DMS 273 treated with DMSO at 0.1 percent for 48 hours (cell line): ENCODE results near the gene BNIP2.
"Not testable (repeated sequence)": the region's sequence is repeated elsewhere in the genome, so short reads cannot be mapped to it uniquely, and the experiment has no call there.

ENCODE experiments used
- DNase-seq: peaks from one replicate; lab custom pipeline; 2025; lab: John Stamatoyannopoulos, UW

The BNIP2 gene, protein sequence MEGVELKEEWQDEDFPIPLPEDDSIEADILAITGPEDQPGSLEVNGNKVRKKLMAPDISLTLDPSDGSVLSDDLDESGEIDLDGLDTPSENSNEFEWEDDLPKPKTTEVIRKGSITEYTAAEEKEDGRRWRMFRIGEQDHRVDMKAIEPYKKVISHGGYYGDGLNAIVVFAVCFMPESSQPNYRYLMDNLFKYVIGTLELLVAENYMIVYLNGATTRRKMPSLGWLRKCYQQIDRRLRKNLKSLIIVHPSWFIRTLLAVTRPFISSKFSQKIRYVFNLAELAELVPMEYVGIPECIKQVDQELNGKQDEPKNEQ

DNA sequence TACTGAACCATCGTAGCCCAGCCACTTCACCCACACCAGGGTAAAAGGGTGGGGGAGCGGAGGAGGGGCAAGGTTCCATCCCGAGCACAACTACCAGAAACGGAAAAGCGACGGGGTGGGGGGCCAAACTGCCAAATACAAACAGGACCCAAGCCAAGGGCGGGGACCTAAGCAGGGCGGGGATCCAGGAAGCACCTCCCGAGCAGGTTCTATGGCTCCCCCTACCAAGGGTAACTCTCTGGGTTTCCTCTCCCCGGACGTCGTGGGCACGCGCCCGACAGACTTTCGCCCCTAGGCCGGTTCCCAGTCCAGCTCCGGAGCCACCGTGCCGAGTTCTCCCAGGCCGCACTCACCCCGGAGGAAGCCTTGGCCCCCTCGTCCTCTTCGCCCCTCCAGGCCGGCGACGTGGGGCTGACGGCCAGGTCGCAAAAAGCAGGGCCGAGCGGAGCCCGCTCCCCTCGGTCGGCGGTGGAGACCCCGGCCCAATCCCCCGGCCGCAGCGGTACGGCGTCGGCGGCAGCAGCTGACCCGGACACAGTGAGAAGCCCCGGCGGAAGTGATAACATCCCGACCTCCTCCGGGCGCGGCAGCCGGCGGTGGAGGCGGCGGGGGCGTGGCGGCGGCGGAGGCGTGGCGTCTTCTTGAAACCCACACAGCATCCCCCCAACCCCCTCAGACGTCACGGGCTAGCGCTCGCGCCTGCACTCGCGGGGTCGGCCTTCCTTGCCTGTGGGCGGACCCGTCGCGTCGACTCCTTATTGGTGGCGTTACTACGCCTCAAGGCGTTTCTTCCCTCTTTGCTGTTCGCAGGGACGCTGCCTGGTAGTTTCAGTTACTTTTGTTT, at the start of gene BNIP2:
Gene BNIP2 (minus strand): TSS at position 539 of the 844 bp plus-strand sequence. CDS start 6,863 bp downstream, outside the sequence.
- DNase-seq = peak; percentile 90

DNA sequence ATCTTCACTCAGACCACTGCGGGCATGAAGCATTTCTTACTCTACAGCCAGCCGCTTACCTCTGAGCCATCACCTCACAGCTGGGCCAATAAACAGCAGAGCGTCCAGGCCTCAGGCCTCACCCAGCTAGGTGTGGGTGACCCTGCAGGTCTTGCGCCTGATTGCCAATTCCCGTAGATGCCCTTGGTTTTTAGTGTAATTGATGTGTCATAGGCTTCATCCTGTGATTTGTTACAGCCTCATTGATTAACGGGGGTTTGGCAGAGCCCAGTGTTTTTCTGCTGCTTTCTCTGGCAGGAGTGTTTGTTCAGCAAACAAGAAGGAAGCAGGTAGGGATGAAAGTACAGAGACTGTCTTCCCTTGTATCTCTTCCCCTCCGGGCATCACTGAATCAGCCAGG, 49.6 kb upstream of the BNIP2 start:
- no peak for DNase-seq

DNA sequence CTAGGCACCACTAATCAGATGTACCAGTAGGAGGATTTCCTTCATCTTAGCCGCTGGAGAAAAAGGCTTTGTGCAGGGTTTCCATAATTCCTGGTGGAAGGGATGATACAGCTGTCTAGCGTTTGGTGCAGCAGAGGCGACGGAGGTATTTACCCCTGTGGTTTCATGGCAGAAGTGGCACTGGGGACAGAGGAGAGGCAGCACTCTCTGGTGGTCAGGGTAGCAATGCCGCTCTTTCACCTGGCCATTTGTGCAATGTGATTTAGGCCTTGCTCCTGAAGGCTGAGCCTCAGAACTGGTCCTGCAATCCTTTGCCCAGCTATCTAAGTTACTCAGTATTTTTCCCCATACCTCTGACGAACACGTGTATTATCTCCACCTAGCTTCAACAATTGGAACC, 47.1 kb upstream of the BNIP2 start:
- DNase-seq = no peak

DNA sequence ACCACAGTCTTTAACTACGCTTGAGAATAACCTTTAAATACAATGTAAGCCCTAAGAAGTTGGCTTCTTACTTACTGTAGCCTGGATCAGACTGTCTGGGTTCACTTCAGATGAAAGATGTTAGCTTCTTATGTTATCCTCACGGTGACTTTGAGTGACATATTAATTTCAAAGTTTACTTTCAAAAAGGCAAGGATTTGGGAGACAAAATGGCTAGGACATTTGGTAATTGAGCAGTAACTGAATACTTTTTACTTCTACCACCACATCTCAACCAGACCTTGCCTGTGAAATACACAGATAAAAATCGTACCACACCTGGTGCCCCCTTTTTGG, 36.0 kb upstream of the BNIP2 start:
- DNase-seq = no peak

DNA sequence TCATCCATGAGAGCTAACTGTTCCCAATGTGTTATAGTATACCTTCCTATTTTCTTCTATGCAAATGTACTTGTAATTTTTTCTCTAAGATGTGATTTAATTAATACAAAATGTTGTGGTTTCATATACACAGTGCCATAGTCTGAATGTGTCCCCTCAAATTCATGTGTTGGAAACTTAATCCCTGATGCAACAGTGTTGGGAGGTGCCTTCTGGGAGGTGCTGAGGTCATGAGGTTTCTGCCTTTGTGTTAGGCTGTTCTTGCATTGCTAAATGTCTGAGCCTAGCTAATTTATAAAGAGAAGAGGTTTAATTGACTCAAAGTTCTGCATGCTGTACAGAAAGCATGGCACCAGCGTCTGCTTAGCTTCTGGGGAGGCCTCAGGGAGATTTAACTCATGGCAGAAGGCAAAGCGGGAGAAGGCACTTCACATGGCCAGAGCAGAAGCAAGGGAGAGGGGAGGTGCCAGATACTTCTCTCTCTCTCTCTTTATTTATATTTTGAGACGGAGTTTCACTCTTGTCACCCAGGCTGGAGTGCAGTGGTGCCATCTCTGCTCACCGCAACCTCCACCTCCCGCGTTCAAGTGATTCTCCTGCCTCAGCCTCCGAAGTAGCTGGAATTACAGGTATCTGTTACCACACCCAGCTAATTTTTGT, 34.7 kb upstream of the BNIP2 start:
- no peak for DNase-seq

DNA sequence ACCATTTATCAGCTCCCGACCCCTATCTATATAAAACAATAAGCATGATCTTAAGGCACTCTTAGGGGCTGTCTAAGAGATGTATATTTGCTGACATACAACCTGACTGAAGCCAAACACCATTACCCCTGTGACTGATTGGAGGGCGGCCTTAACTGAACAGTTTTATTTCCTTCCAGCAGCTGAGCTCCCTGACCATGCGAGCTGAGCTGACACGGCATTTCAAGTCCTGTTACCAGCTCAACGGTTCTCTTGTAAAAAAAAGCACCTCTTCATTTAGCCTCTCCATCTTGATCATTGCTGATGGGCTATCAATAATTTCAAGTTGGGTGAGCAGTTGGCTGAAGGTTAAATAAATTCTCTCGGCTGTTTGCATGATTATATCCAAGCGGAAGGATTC, 33.4 kb upstream of the BNIP2 start:
- DNase-seq = no peak

DNA sequence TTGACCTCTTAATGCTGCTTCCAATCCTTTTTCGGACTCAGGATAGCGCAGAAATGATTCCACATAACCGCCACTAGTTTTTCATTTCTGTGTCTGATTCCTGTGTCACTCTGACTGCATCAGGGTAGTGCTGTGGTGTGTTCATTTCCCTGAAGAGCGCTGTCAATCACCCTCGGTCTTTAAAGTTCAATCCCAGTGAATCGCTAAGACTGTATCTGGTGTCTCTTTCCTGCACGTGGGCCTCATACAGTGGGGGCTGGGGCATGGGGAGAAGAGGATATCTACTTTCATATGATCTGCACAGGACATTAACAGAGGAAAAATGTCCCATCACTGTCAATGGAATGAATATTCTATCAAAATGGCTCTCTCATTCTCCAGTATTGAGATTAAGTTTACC, 32.9 kb upstream of the BNIP2 start:
- DNase-seq = no peak

DNA sequence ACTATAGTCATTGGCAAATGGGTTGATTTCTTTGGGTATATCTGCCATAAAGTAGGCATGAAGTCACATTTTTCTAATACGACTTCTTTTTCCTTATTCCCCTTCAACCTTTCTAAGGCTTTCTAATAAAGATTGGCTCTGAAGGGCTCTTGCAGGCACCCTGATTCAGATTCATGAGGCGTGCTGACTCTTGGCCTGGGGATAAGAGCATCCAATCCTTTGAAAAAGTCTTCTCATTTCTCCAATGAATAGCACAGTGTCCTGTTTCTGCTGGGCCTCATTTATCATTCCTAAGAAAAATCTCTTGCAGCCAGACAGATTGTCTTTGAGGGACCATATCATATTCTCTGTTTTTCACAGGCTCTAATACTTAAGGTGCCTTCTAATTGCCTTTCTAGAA, 32.3 kb upstream of the BNIP2 start:
- DNase-seq = no peak

DNA sequence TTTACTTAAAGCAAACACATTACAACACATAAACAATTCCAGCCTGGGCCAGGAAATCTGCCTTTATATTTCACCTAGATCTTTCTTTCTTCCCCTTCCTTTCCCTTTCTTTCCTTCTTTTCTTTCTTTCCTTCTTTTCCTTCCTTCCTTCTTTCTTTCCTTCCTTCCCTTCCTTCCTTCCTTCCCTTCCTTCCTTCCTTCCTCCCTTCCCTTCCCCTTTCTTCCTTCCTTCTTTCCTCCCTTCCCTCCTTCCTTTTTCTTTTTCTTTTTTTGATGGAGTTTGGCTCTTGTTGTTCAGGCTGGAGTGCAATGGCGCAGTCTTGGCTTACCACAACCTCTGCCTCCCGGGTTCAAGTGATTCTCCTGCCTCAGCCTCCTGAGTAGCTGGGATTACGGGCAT, 24.1 kb upstream of the BNIP2 start:
- no peak for DNase-seq

DNA sequence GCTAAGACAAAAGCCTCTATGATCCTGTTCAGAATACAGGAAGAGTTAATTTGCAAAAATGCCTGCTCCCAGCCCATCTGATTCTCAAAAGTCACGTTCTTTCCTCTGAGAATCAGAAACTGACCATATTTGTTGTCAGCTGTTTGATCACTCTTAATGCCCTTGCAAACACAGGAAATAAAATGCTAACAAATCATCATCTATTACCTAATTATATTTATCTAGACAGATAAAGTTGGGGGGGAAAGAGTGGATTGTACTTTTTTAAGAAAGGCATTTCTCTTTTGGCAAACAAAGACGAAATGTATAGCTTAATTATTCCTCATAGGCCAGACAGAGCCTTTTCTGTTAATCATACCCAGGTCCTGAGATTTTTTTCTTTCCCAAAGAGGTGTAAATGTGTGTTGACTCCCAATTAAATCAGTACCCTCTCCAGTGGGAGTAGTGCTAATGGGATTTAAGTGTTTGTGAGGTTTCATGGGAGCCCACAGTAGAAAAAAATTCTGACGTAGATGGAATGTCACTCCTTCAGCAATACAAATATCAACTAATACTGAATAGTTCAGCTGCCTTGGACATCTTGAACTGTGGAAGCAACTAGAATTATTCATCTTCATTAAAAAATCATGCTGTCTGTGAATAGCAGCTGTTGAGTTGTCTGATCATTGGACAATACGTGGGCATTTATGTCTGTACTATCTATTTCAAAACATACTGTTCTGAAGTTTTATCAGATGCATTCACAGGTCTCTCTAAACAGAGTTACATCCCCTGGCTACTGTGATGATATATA, 22.5 kb upstream of the BNIP2 start:
- DNase-seq = no peak

DNA sequence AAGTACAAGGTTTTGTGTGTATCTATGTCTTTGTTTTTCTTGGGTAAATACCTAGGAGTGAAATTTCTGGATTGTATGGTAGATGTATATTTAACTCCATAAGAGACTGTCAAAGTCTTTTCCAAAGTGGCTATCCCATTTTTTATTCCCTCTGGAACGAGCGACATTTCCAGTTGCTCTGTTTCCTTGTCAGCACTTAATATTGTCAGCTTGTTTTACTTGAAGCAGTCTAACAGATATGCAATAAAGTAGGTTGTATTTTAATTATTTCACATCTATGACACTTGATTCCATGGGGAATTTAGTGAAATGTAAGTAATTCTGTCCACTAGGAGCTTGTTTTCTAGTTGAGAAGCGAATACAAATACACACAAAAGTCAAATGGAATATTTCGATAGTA, 18.5 kb upstream of the BNIP2 start:
- DNase-seq = no peak

DNA sequence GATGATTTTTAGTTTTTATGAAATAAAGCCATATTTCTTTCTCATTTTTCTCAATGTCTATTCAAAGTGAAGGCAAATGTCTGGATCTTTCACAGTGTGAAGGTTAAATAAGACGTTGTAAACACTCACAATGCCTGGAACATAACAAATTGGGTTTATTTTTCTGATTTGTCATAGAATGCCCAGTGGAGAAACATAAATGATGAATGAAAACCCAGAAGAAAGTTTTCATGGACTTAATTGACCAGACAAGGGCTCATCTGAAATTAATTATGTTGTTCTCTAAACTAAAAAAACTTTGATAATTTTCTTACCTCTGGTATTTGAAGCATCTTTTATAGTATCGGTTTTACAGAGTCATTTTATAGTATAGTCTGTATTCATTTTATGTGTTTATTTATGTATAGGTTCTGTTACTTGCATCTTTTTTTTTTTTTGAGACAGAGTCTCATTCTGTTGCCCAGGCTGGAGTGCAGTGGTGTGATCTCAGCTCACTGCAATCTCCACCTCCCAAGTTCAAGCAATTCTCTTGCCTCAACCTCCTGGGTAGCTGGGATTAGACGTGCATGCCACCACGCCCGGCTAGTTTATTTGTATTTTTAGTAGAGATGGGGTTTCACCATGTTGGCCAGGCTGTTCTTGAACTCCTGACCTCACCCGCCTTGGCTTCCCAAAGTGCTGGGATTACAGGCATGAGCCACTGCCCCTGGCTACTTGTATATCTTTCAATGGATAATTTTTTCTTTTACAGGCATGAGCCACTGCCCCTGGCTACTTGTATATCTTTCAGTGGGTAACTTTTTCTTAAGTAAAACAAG, 15.1 kb upstream of the BNIP2 start:
- no peak for DNase-seq

DNA sequence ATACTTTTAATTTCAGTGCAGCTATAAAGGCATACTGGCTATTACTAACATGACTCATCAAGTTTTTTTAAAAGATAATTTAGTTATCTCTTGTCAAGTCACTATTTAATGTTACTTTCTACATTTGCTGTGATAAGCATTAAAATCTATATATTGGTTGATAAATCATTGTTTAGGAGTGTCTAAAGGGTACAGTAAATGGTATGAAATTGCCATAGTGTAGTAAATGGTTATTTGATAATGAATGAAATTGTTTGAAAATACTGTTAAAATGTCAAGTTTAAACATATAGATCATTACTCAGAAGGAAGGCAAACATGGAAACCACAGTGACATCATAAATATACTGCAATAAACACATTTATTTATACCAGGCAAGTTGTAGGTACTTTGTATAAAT, 13.2 kb upstream of the BNIP2 start:
- DNase-seq = no peak

DNA sequence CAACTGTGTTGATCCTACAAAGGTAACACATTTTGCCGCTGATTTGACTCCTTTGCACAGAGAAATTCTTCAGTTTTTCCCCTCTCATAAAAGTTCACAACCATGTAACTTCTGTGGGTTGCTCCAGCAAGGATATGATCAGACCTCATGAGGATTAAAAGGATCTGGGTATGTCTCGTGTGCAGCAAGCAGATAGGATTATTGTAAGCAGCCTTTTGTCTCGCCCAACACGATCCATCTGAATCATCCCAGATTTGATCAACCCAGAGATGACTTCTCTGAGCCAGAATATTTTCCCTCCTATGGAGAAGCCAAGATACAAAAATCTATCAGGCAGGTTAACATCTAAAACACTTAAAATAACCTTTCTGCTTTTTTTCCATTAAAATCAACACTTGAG, 12.8 kb upstream of the BNIP2 start:
- DNase-seq = no peak

DNA sequence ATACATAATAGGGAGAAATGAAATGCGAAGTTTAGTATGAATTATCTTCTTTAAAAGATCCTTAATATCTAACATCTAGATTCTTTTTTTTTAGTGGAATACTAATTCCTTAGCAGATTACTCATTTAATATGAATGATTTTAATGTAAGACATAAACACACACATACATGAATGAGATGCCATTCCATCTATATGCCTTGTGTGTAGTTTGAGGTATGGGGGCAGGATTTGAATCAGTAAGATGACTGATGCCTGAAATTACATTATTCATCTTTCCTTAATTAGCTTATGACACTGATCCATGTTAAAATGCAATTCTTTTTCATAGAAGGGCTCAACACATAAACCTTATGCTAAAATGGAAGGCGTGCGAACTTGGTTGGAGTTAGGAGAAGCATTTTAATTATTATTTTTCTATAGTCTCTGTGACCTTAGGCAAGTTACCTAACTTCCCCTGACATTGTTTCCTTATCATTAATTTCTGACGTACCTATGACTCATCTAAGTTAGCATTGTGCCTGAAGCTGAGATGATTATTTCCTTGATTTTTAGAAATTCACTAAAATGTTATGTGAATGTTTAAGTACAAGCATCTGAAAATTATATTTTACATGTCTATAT, 10.8 kb upstream of the BNIP2 start:
- no peak for DNase-seq

DNA sequence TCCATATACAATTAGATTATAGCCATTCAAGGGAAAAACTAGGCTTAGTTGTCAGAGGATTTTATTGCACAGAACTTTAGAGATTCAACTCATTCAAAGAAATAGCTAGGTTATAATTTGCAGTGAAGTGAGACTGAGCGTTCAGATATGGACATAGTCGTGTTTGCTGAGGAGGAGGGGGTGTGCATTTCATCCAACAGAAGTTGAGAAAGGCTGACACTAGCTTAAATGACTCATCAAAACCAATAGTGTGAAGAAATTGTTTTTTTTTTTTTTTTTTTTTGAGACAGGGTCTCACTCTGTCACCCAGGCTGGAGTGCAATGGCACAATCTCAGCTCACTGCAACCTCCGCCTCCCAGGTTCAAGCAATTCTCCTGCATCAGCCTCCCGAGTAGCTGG, 8.9 kb upstream of the BNIP2 start:
- DNase-seq = not testable (repeated sequence)

DNA sequence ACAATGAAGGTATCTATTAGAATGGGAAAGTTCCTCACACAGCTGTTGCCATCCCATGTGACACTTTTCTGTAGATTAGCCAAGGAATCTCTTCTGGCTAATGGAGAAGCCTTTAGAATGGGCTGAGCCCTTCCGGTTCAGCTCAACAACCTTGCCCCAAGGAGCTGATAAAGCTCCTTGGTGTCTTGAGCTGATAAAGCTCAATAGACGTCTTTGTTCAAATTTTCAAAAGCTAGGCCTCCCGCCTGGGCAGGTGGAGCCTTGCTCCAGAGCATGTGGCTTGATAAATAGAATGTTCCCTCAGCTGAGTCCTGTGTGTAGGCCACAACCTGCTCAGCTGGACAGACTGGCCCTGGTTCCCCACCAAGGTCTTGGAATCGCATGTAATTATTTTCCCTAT, 7.2 kb upstream of the BNIP2 start:
- DNase-seq = no peak

DNA sequence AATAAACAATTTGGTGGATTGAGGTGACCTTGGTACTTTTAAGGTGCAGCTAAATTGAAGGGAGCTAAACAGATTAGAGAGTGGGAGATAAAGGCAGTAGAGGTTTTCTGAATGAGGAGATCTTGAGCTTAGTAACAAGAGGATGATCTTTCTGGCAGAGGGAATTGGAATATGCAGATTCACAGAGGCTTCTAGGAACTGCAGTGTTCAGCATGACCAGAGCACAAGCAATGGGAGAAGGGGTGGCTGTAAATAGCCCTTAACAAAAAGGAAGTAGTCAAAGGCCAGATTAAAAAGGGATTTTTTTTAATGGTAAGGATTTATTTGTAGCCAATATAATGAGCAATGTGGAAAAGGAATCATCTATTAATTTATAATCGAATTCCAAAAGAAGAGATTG, 5.7 kb upstream of the BNIP2 start:
- no peak for DNase-seq

DNA sequence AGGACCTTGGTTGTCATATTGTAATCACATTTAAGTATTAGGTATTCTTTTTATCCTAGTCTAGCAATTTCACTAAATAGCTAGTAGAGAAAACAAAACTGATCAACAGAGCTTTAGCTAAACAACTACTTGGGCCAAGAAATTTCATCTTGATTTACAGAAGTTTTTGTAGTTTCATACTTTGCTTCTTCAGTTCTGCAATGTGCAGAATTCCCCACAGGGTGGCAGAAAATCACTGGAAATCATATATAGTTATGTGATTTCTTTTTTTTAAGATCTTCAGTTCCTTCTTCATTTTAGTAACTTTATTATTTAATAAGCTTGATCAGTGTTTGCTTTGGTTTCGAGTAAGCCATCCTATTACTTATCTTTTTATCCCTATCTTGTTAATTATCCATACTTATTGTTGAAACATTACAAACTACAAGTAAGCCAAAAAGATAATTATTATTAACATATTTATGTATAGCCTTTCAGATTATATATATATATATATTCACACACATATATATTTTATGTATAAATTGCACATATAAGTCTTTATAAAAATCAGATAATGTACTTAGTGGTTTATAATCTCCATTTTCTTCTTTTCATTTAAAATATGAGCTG, 2.2 kb upstream of the BNIP2 start:
- peak; percentile 4 for DNase-seq

DNA sequence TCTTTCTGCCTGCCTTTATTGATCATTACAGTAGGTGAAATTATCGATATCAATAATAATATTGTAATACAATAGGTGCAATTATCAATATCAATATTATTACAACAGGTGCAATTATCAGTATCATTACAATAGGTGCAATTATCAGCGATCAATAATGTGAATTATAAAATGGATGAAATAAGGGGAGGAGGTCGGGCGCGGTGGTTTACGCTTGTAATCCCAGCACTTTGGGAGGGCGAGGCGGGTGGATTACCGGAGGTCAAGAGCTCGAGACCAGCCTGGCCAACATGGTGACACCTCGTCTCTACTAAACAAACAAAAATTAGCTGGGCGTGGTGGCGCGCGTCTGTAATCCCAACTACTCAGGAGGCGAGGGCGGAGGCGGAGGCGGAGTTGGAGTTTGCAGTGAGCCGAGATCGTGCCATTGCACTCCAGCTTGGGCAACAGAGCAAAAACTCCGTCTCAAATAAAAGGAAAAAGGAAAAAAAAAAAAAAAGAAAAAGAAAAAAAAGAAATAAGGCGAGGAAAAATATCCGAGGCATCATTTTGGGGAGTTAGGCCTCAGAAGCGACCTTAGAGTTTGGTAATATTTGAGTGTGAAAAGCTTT, 611 bp upstream of the BNIP2 start:
- DNase-seq = no peak
